OCI-LY1 (cell line): ENCODE results near the gene TRAF3IP3.
A peak's percentile ranks its signal among the peaks of the same experiment; 100 is the strongest.

Source experiments
- H2AFZ ChIP-seq: fragments of 200-600 bp; sonication (generic), shearing (Covaris generic); 2 replicates; pipeline ENCODE4 v1.6.0; 2014; ENCODE audit warnings: antibody characterized with exemption, mild to moderate bottlenecking, low read length
- H3F3A ChIP-seq: fragments of 200-600 bp; sonication (generic), shearing (Covaris generic); 2 replicates; pipeline ENCODE4 v1.6.0; 2014; ENCODE audit warnings: mild to moderate bottlenecking, antibody characterized with exemption, low read length, moderate library complexity; ENCODE audit not compliant: insufficient read depth
- H3K27ac ChIP-seq: fragments of 200-600 bp; sonication (generic); 2 replicates; pipeline ENCODE4 v1.5.1; 2014; ENCODE audit warnings: low read length, mixed run types, mild to moderate bottlenecking, low read depth; ENCODE audit not compliant: poor library complexity, severe bottlenecking
- H3K27me3 ChIP-seq: fragments of 200-600 bp; sonication (generic); 2 replicates; pipeline ENCODE4 v1.6.0; 2014; ENCODE audit warnings: antibody characterized with exemption, mild to moderate bottlenecking, low read length, moderate library complexity; ENCODE audit not compliant: insufficient read depth
- H3K36me3 ChIP-seq: fragments of 200-600 bp; sonication (generic); 2 replicates; pipeline ENCODE4 v1.6.1; 2014; ENCODE audit warnings: mild to moderate bottlenecking, antibody characterized with exemption, low read length, moderate library complexity, mixed read lengths; ENCODE audit not compliant: insufficient read depth
- H3K4me1 ChIP-seq: fragments of 200-600 bp; sonication (generic); 2 replicates; pipeline ENCODE4 v1.5.1; 2014; ENCODE audit warnings: mild to moderate bottlenecking, low read length, moderate library complexity; ENCODE audit not compliant: insufficient read depth, severe bottlenecking
- H3K4me2 ChIP-seq: fragments of 200-600 bp; sonication (generic), shearing (Covaris generic); 2 replicates; pipeline ENCODE4 v1.6.1; 2014; ENCODE audit warnings: low read length
- H3K4me3 ChIP-seq: fragments of 200-600 bp; sonication (generic); 2 replicates; pipeline ENCODE4 v1.5.1; 2014; ENCODE audit warnings: low read length, low read depth, mild to moderate bottlenecking, mixed read lengths; ENCODE audit not compliant: poor library complexity, severe bottlenecking
- H3K79me2 ChIP-seq: fragments of 200-600 bp; shearing (Covaris generic); 2 replicates; pipeline ENCODE4 v1.6.1; 2016; ENCODE audit warnings: mixed run types, low read length, mixed read lengths; ENCODE audit not compliant: insufficient read depth
- H3K9ac ChIP-seq: fragments of 200-600 bp; sonication (generic), shearing (Covaris generic); 2 replicates; pipeline ENCODE4 v1.6.1; 2014; ENCODE audit warnings: mild to moderate bottlenecking, low read length, mixed read lengths
- H3K9me2 ChIP-seq: fragments of 200-600 bp; sonication (generic), shearing (Covaris generic); 2 replicates; pipeline ENCODE4 v1.6.1; 2014; ENCODE audit warnings: low read depth, mild to moderate bottlenecking, low read length, mixed read lengths
- H3K9me3 ChIP-seq: fragments of 200-600 bp; shearing (Covaris generic); 2 replicates; pipeline ENCODE4 v1.6.1; 2014; ENCODE audit warnings: low read length, mixed read lengths
- H4K20me1 ChIP-seq: fragments of 200-600 bp; sonication (generic), shearing (Covaris generic); 2 replicates; pipeline ENCODE4 v1.6.0; 2016; ENCODE audit warnings: mild to moderate bottlenecking, low read length; ENCODE audit not compliant: insufficient read depth
- EZH2 ChIP-seq: fragments of 200-600 bp; sonication (generic), shearing (Covaris generic); IDR thresholded peaks from 2 replicates; pipeline ENCODE4 v1.8.0; 2017; ENCODE audit warnings: borderline replicate concordance, mixed run types, mild to moderate bottlenecking, antibody characterized with exemption, low read length, moderate library complexity, mixed read lengths
- TF ChIP-seq, protein P1 (sequence below): fragments of 200-600 bp; sonication (generic), shearing (Covaris generic); IDR thresholded peaks from 2 replicates; pipeline ENCODE4 v1.5.1; 2017; ENCODE audit warnings: mild to moderate bottlenecking, antibody characterized with exemption, low read length, moderate library complexity, mixed read lengths

The TRAF3IP3 gene

GRCh38 chr1:209803568-209803967 is 47.7 kb downstream of the TRAF3IP3 start:
- Histone ChIP-seq H4K20me1 (no peaks in the 10 kb centered on the region), H3K9me3 (no peaks in the 10 kb centered on the region), H3K4me1 (peaks cover 4% of the 10 kb centered on the region), H2AFZ (no peak overlapping the region), H3K4me3 (no peak overlapping the region), H3K36me3 (no peaks in the 10 kb centered on the region), H3F3A (no peaks in the 10 kb centered on the region), H3K79me2 (no peaks in the 10 kb centered on the region), H3K27me3 (no peaks in the 10 kb centered on the region), H3K9me2 (no peaks in the 10 kb centered on the region), H3K27ac (no peak overlapping the region), H3K4me2 (no peak overlapping the region), H3K9ac (no peak overlapping the region)
- no peak for TF ChIP-seq EZH2
- TF ChIP-seq, protein P1, sequence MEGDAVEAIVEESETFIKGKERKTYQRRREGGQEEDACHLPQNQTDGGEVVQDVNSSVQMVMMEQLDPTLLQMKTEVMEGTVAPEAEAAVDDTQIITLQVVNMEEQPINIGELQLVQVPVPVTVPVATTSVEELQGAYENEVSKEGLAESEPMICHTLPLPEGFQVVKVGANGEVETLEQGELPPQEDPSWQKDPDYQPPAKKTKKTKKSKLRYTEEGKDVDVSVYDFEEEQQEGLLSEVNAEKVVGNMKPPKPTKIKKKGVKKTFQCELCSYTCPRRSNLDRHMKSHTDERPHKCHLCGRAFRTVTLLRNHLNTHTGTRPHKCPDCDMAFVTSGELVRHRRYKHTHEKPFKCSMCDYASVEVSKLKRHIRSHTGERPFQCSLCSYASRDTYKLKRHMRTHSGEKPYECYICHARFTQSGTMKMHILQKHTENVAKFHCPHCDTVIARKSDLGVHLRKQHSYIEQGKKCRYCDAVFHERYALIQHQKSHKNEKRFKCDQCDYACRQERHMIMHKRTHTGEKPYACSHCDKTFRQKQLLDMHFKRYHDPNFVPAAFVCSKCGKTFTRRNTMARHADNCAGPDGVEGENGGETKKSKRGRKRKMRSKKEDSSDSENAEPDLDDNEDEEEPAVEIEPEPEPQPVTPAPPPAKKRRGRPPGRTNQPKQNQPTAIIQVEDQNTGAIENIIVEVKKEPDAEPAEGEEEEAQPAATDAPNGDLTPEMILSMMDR = no peak

- Histone ChIP-seq H3K4me1 (peaks cover 4% of the 10 kb centered on the region), H3K9me3 (no peaks in the 10 kb centered on the region), H3K4me2 (no peak overlapping the region), H3K9ac (no peak overlapping the region), H2AFZ (no peak overlapping the region), H3K27ac (no peak overlapping the region), H3K36me3 (no peaks in the 10 kb centered on the region), H3K27me3 (no peaks in the 10 kb centered on the region), H3F3A (no peaks in the 10 kb centered on the region), H3K9me2 (no peaks in the 10 kb centered on the region), H3K79me2 (no peaks in the 10 kb centered on the region), H3K4me3 (no peak overlapping the region), H4K20me1 (no peaks in the 10 kb centered on the region)
- TF ChIP-seq EZH2 = no peak
- TF ChIP-seq, protein P1 = no peak
These were observed 49.5 kb downstream of the TRAF3IP3 start for GRCh38 chr1:209805341-209805781.

- H3K27ac ChIP-seq = no peak within 1 kb of the TSS
These were observed 50.3 kb downstream of the TRAF3IP3 start, which contains the start of gene IRF6 for GRCh38 chr1:209805875-209806760. TSS of gene IRF6 (minus strand) at chr1:209806142. CDS start at chr1:209801413, 4,729 bp downstream.

More at GRCh38 chr1:209805875-209806760, 50.3 kb downstream of the TRAF3IP3 start, which contains the start of gene IRF6:
- H2AFZ ChIP-seq = peak within 1 kb of the TSS; percentile 39
- no peaks in the 10 kb centered on the region for H3K36me3 ChIP-seq
- peaks cover 4% of the 10 kb centered on the region for H3K4me1 ChIP-seq
- no peaks in the 10 kb centered on the region for H3K79me2 ChIP-seq
- H3K9me3 ChIP-seq = no peaks in the 10 kb centered on the region
- peak within 1 kb of the TSS; percentile 57 for H3K4me3 ChIP-seq
- no peaks in the 10 kb centered on the region for H4K20me1 ChIP-seq
- H3K9me2 ChIP-seq = no peaks in the 10 kb centered on the region
- peak within 1 kb of the TSS; percentile 51 for H3K9ac ChIP-seq
- H3F3A ChIP-seq = no peaks in the 10 kb centered on the region
- TF ChIP-seq, protein P1 = no peak
- no peak for TF ChIP-seq EZH2
- H3K27me3 ChIP-seq = no peaks in the 10 kb centered on the region
- H3K4me2 ChIP-seq = peak within 1 kb of the TSS; percentile 70
